Neural cell (in vitro differentiated cells): ENCODE measurements around the gene HRAS. TPM values are rescaled to one million over a fixed set of nuclear protein-coding genes. Genes with fewer than 3 reads are reported as not detected.

Source experiments
- H2AFZ ChIP-seq: fragments of 200-600, 300-800 bp; sonication (generic), shearing (Covaris generic); 2 replicates; pipeline ENCODE4 v1.6.0; 2014; ENCODE audit warnings: low read depth, mild to moderate bottlenecking, antibody characterized with exemption, low read length, moderate library complexity
- H3F3A ChIP-seq: fragments of 200-600 bp; shearing (Covaris generic); 2 replicates; pipeline ENCODE4 v1.6.1; 2016; ENCODE audit warnings: mild to moderate bottlenecking, moderate library complexity, mixed read lengths, antibody characterized with exemption, low read length; ENCODE audit not compliant: insufficient read depth, poor library complexity, severe bottlenecking
- H3K27ac ChIP-seq: fragments of 200-600, 300-800 bp; sonication (generic), shearing (Covaris generic); 2 replicates; pipeline ENCODE4 v1.5.1; 2014; ENCODE audit warnings: mild to moderate bottlenecking, low read length, moderate library complexity
- H3K27me3 ChIP-seq: fragments of 300-800, 200-600 bp; sonication (generic), shearing (Covaris generic); 2 replicates; pipeline ENCODE4 v1.6.0; 2014; ENCODE audit warnings: mild to moderate bottlenecking, low read depth, low read length, moderate library complexity; ENCODE audit not compliant: insufficient read depth
- H3K36me3 ChIP-seq: fragments of 300-800, 200-600 bp; sonication (generic), shearing (Covaris generic); 2 replicates; pipeline ENCODE4 v1.5.1; 2014; ENCODE audit warnings: mild to moderate bottlenecking, antibody characterized with exemption, low read length, moderate library complexity; ENCODE audit not compliant: insufficient read depth
- H3K4me2 ChIP-seq: fragments of 300-800, 200-600 bp; sonication (generic), shearing (Covaris generic); 2 replicates; pipeline ENCODE4 v1.6.0; 2014; ENCODE audit warnings: mild to moderate bottlenecking, low read length
- H3K4me3 ChIP-seq: fragments of 300-800, 200-600 bp; sonication (generic), shearing (Covaris generic); 2 replicates; pipeline ENCODE4 v1.5.1; 2014; ENCODE audit warnings: mild to moderate bottlenecking, low read length, moderate library complexity
- H3K79me2 ChIP-seq: fragments of 200-600 bp; shearing (Covaris generic); replicated peaks from 2 replicates; pipeline ENCODE4 v1.6.0; 2014; ENCODE audit warnings: mild to moderate bottlenecking, low read length, moderate library complexity; ENCODE audit not compliant: insufficient read depth
- H3K9ac ChIP-seq: fragments of 300-800, 200-600 bp; sonication (generic), shearing (Covaris generic); 2 replicates; pipeline ENCODE4 v1.6.1; 2016; ENCODE audit warnings: mild to moderate bottlenecking, low read length, mixed read lengths
- H3K9me2 ChIP-seq: fragments of 200-600 bp; shearing (Covaris generic); 2 replicates; pipeline ENCODE4 v1.6.1; 2016; ENCODE audit warnings: mild to moderate bottlenecking, low read length, mixed read lengths; ENCODE audit not compliant: insufficient read depth
- H3K9me3 ChIP-seq: fragments of 200-600, 300-800 bp; sonication (generic), shearing (Covaris generic); 2 replicates; pipeline ENCODE4 v1.6.1; 2016; ENCODE audit warnings: mild to moderate bottlenecking, mixed run types, low read length, moderate library complexity, mixed read lengths
- H4K20me1 ChIP-seq: fragments of 200-600 bp; shearing (Covaris generic); 2 replicates; pipeline ENCODE4 v1.6.1; 2016; ENCODE audit warnings: mild to moderate bottlenecking, mixed run types; ENCODE audit not compliant: insufficient read depth
- CTCF ChIP-seq: fragments of 450-650 bp; IDR thresholded peaks from 2 replicates; pipeline ENCODE4 v1.5.1; 2014; ENCODE audit warnings: antibody characterized with exemption, mild to moderate bottlenecking, moderate library complexity; ENCODE audit not compliant: poor library complexity, severe bottlenecking
- EP300 ChIP-seq: fragments of 450-650 bp; conservative IDR thresholded peaks from 2 replicates; pipeline ENCODE4 v1.6.1; 2014; ENCODE audit warnings: antibody characterized with exemption, mild to moderate bottlenecking, moderate library complexity; ENCODE audit not compliant: poor library complexity, severe bottlenecking
- EZH2 ChIP-seq: fragments of 200-600, 300-800 bp; shearing (Covaris generic), sonication (generic); IDR thresholded peaks from 2 replicates; pipeline ENCODE4 v1.6.1; 2014; ENCODE audit warnings: antibody characterized with exemption, low read length, borderline replicate concordance, mild to moderate bottlenecking; ENCODE audit not compliant: insufficient read depth, poor library complexity, severe bottlenecking
- MXI1 ChIP-seq: fragments of 450-650 bp; conservative IDR thresholded peaks from 2 replicates; pipeline ENCODE4 v1.6.1; 2014; ENCODE audit warnings: antibody characterized with exemption, mild to moderate bottlenecking; ENCODE audit not compliant: poor library complexity, severe bottlenecking
- POLR2AphosphoS5 ChIP-seq: IDR thresholded peaks from 2 replicates; pipeline ENCODE4 v1.6.1; 2012
- RAD21 ChIP-seq: fragments of 450-650 bp; conservative IDR thresholded peaks from 2 replicates; pipeline ENCODE4 v1.6.1; 2014; ENCODE audit warnings: antibody characterized with exemption, mild to moderate bottlenecking, moderate library complexity
- REST ChIP-seq: IDR thresholded peaks from 2 replicates; pipeline ENCODE4 v1.6.1; 2012; ENCODE audit warnings: borderline replicate concordance
- SMC3 ChIP-seq: fragments of 450-650 bp; conservative IDR thresholded peaks from 2 replicates; pipeline ENCODE4 v1.6.1; 2014; ENCODE audit warnings: antibody characterized with exemption, mild to moderate bottlenecking, moderate library complexity; ENCODE audit not compliant: poor library complexity
- TAF1 ChIP-seq: IDR thresholded peaks from 2 replicates; pipeline ENCODE4 v1.6.1; 2012; ENCODE audit warnings: low read depth
- polyA plus RNA-seq: library from polyadenylated mRNA; depleted of rRNA; stranded (reverse); fragments of >200 nt; gene quantifications from 2 replicates; pipeline ENCODE4 v1.2.3, GENCODE V29; 2014

The HRAS gene
- polyA plus RNA-seq, 1 donor from 2014 or later = 120 TPM

GRCh38 chr11:501001-501682 lies 34.2 kb downstream of the HRAS start:
- Histone ChIP-seq H3K79me2 (peaks cover 9% of the 10 kb centered on the region), H3K27me3 (no peaks in the 10 kb centered on the region), H3K9me3 (no peaks in the 10 kb centered on the region), H3K4me2 (no peak overlapping the region), H3K27ac (no peak overlapping the region), H3K9ac (no peak overlapping the region), H3K4me3 (no peak overlapping the region), H3K9me2 (no peaks in the 10 kb centered on the region), H2AFZ (no peak overlapping the region), H4K20me1 (no peaks in the 10 kb centered on the region), H3F3A (no peaks in the 10 kb centered on the region), H3K36me3 (peaks cover 7% of the 10 kb centered on the region)
- TF ChIP-seq EZH2 (no peak), CTCF (no peak), EP300 (no peak), MXI1 (no peak), RAD21 (no peak), SMC3 (no peak), POLR2AphosphoS5 (no peak), TAF1 (no peak), REST (no peak)

GRCh38 chr11:499201-500076 lies 35.9 kb downstream of the HRAS start:
- peaks cover 7% of the 10 kb centered on the region for H3K36me3 ChIP-seq
- H3K9me2 ChIP-seq = no peaks in the 10 kb centered on the region
- H4K20me1 ChIP-seq = no peaks in the 10 kb centered on the region
- no peak overlapping the region for H2AFZ ChIP-seq
- H3K27ac ChIP-seq = no peak overlapping the region
- H3K4me3 ChIP-seq = no peak overlapping the region
- no peak for TF ChIP-seq RAD21
- TF ChIP-seq EP300 = no peak
- TF ChIP-seq CTCF = no peak
- TF ChIP-seq TAF1 = no peak
- no peak for TF ChIP-seq EZH2
- TF ChIP-seq REST = no peak
- no peak for TF ChIP-seq POLR2AphosphoS5
- TF ChIP-seq MXI1 = no peak
- TF ChIP-seq SMC3 = no peak
- H3K27me3 ChIP-seq = no peaks in the 10 kb centered on the region
- no peaks in the 10 kb centered on the region for H3K79me2 ChIP-seq
- no peak overlapping the region for H3K4me2 ChIP-seq
- no peaks in the 10 kb centered on the region for H3F3A ChIP-seq
- no peaks in the 10 kb centered on the region for H3K9me3 ChIP-seq
- H3K9ac ChIP-seq = no peak overlapping the region
